HS-27A (cell line): ENCODE data around the gene CCL3.
"Not testable (repeated sequence)": the region's sequence is repeated elsewhere in the genome, so short reads cannot be mapped to it uniquely, and the experiment has no call there.

Experiments
- DNase-seq: peaks from one replicate; pipeline ENCODE4 v3.0.0-alpha.2; 2012; ENCODE audit warnings: low read depth, missing footprints

The CCL3 gene

GRCh38 chr17:36089888-36090836, at the start of gene CCL3:
CCL3 (minus strand) TSS chr17:36090143; CDS start chr17:36090058, 85 bp downstream.
- DNase-seq = no peak

GRCh38 chr17:36136439-36136838, 46.5 kb upstream of the CCL3 start:
- DNase-seq = no peak

GRCh38 chr17:36136036-36136435, 46.1 kb upstream of the CCL3 start:
- no peak for DNase-seq

- DNase-seq = no peak
Measured at GRCh38 chr17:36135465-36135864, 45.5 kb upstream of the CCL3 start.

- DNase-seq = no peak
Measured at GRCh38 chr17:36133602-36134236, 43.8 kb upstream of the CCL3 start.

GRCh38 chr17:36132421-36132831, 42.5 kb upstream of the CCL3 start:
- DNase-seq = no peak

GRCh38 chr17:36131931-36132330, 42.0 kb upstream of the CCL3 start:
- no peak for DNase-seq

GRCh38 chr17:36131421-36131820, 41.5 kb upstream of the CCL3 start:
- DNase-seq = no peak

GRCh38 chr17:36130346-36130745, 40.4 kb upstream of the CCL3 start:
- no peak for DNase-seq

GRCh38 chr17:36129616-36130015, 39.7 kb upstream of the CCL3 start:
- no peak for DNase-seq

- DNase-seq = peak; percentile 48
Measured at GRCh38 chr17:36128411-36128978, 38.6 kb upstream of the CCL3 start.

GRCh38 chr17:36127911-36128310, 38.0 kb upstream of the CCL3 start:
- no peak for DNase-seq

- no peak for DNase-seq
Measured at GRCh38 chr17:36127199-36127893, 37.4 kb upstream of the CCL3 start.

GRCh38 chr17:36124879-36125824, 35.2 kb upstream of the CCL3 start:
- DNase-seq = no peak

- no peak for DNase-seq
Measured at GRCh38 chr17:36123431-36123830, 33.5 kb upstream of the CCL3 start.

- DNase-seq = not testable (repeated sequence)
Measured at GRCh38 chr17:36121099-36121498, 31.2 kb upstream of the CCL3 start.

GRCh38 chr17:36120221-36120620, 30.3 kb upstream of the CCL3 start:
- no peak for DNase-seq

GRCh38 chr17:36118477-36119353, 28.8 kb upstream of the CCL3 start:
- no peak for DNase-seq

GRCh38 chr17:36117505-36118382, 27.8 kb upstream of the CCL3 start:
- no peak for DNase-seq
